Measurements from ENCODE around the gene ACO2. TPM values are rescaled to one million over a fixed set of nuclear protein-coding genes. Genes with fewer than 3 reads are reported as not detected.

The ACO2 gene
- total RNA-seq, 1 donor from 2014 or later = 83.5 TPM

DNA sequence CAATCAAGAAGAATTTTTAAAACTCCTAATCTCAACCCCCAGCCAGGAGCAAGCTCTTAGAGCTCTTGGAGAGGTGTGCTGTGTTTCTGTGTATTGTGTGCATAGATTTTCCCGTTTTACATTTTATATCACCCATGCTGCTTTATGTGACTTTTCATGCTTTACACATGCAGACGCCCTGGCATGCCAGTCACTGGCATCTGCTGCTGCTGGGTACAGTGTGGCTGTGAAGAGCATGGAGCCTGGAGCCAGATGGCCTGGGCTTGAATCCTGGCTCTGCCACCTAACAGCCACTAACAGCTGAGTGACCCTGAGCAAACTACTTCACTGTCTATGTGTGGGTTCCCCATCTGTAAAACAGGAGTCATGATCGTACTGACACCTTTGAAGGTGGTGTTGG, 52.2 kb downstream of the ACO2 start:
- peaks cover 21% of the 10 kb centered on the region for H3K36me3 Mint-ChIP-seq (ENCODE audit: low read depth, unreplicated experiment)
- H3K27ac Mint-ChIP-seq (ENCODE audit: unreplicated experiment) = no peak overlapping the region
- no peaks in the 10 kb centered on the region for H3K4me1 Mint-ChIP-seq (ENCODE audit: unreplicated experiment)
- no peak for DNase-seq (ENCODE audit: low spot score)
- TF ChIP-seq, protein P1, sequence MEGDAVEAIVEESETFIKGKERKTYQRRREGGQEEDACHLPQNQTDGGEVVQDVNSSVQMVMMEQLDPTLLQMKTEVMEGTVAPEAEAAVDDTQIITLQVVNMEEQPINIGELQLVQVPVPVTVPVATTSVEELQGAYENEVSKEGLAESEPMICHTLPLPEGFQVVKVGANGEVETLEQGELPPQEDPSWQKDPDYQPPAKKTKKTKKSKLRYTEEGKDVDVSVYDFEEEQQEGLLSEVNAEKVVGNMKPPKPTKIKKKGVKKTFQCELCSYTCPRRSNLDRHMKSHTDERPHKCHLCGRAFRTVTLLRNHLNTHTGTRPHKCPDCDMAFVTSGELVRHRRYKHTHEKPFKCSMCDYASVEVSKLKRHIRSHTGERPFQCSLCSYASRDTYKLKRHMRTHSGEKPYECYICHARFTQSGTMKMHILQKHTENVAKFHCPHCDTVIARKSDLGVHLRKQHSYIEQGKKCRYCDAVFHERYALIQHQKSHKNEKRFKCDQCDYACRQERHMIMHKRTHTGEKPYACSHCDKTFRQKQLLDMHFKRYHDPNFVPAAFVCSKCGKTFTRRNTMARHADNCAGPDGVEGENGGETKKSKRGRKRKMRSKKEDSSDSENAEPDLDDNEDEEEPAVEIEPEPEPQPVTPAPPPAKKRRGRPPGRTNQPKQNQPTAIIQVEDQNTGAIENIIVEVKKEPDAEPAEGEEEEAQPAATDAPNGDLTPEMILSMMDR (IDR thresholded peaks at IDR 0.05; ENCODE audit: unreplicated experiment) = no peak
- no peaks in the 10 kb centered on the region for H3K9me3 Mint-ChIP-seq (ENCODE audit: unreplicated experiment)
- H3K27me3 Mint-ChIP-seq (ENCODE audit: unreplicated experiment) = no peaks in the 10 kb centered on the region
- H3K4me3 Mint-ChIP-seq (ENCODE audit: unreplicated experiment) = no peak overlapping the region

DNA sequence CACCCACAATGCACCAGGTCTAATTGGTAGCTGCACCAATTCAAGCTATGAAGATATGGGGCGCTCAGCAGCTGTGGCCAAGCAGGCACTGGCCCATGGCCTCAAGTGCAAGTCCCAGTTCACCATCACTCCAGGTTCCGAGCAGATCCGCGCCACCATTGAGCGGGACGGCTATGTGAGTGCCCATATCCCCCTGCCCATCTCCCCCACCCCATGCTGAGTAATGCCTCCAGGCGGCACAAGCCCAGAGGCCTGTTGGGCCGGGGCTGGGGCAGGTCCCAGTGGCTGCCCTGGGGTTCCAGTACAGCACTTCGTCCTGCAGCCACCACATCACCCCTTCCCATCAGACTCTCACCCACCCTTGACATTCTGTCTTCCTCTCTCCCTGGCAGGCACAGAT, 53.9 kb downstream of the ACO2 start:
- TF ChIP-seq, protein P1 (IDR thresholded peaks at IDR 0.05; ENCODE audit: unreplicated experiment) = no peak

DNA sequence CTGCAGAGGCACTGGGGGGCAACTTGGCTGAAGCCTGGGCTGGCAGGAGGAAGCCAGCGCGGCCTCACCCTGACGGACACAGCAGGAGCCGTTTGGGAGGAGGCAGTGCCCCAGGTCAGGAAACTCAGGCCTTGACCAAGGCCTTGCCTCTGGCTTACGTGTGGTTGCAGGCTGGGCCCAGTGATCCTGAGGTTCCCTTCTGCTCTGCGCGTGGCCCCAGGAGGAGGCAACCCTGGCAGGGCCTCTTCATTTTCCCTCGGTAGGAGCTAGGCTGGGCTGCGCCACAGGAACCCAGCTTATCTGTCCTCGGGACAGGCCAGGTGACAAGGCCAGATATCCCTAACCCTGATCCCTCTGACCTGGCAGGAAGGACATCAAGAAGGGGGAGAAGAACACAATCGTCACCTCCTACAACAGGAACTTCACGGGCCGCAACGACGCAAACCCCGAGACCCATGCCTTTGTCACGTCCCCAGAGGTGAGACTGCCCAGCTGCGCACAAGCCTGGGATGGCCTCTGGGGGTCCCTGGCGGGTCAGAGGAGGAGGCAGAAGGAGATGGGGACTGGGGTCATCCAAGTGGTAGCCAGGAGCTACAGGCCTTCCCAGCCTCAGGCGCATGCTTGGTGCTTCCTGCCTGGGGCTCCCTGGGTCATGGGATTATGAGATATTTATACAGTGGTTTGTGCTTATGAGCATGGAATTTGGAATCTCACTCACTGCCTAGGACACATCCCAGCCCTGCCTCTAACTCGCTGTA, 54.7 kb downstream of the ACO2 start:
- no peak overlapping the region for H3K4me3 Mint-ChIP-seq (ENCODE audit: unreplicated experiment)
- peaks cover 2% of the 10 kb centered on the region for H3K27me3 Mint-ChIP-seq (ENCODE audit: unreplicated experiment)
- H3K4me1 Mint-ChIP-seq (ENCODE audit: unreplicated experiment) = no peaks in the 10 kb centered on the region
- no peaks in the 10 kb centered on the region for H3K9me3 Mint-ChIP-seq (ENCODE audit: unreplicated experiment)
- no peak for DNase-seq (ENCODE audit: low spot score)
- TF ChIP-seq, protein P1 (IDR thresholded peaks at IDR 0.05; ENCODE audit: unreplicated experiment) = no peak
- peak overlapping the region; percentile 48 for H3K27ac Mint-ChIP-seq (ENCODE audit: unreplicated experiment)
- peaks cover 24% of the 10 kb centered on the region for H3K36me3 Mint-ChIP-seq (ENCODE audit: low read depth, unreplicated experiment)

More for the DNA sequence above, 53.9 kb downstream of the ACO2 start:
- peaks cover 25% of the 10 kb centered on the region for H3K36me3 Mint-ChIP-seq (ENCODE audit: low read depth, unreplicated experiment)
- no peaks in the 10 kb centered on the region for H3K4me1 Mint-ChIP-seq (ENCODE audit: unreplicated experiment)
- peak overlapping the region; percentile 70 for H3K27ac Mint-ChIP-seq (ENCODE audit: unreplicated experiment)
- no peak overlapping the region for H3K4me3 Mint-ChIP-seq (ENCODE audit: unreplicated experiment)
- H3K9me3 Mint-ChIP-seq (ENCODE audit: unreplicated experiment) = no peaks in the 10 kb centered on the region
- DNase-seq (ENCODE audit: low spot score) = no peak
- peaks cover 2% of the 10 kb centered on the region for H3K27me3 Mint-ChIP-seq (ENCODE audit: unreplicated experiment)

DNA sequence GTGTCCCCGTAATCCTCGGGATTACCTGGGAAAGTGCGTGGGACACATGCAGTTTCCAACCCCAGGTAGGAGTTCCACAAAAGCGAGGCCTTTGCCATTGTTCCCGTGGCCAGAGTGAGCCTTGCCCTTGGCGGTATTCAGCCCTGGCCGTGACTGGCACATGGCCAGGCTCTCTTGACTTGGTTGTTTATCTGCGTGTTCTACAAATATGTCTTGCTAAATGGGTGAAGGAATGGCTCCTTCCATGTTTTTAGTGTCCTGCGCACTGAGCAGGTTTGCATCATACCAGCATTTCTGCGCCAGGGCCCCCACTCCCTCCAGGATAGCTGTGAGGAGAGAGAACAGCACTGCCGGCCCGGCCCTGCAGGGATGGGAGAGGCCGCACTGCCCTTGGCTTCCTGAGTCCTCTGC, 55.3 kb downstream of the ACO2 start:
- no peak overlapping the region for H3K4me3 Mint-ChIP-seq (ENCODE audit: unreplicated experiment)

More for the DNA sequence above, 55.3 kb downstream of the ACO2 start:
- Mint-ChIP-seq H3K9me3 (ENCODE audit: unreplicated experiment) (no peaks in the 10 kb centered on the region), H3K27me3 (ENCODE audit: unreplicated experiment) (peaks cover 2% of the 10 kb centered on the region), H3K27ac (ENCODE audit: unreplicated experiment) (peak overlapping the region; percentile 48), H3K4me1 (ENCODE audit: unreplicated experiment) (no peaks in the 10 kb centered on the region), H3K36me3 (ENCODE audit: low read depth, unreplicated experiment) (peaks cover 27% of the 10 kb centered on the region)
- no peak for DNase-seq (ENCODE audit: low spot score)
- TF ChIP-seq, protein P1 (IDR thresholded peaks at IDR 0.05; ENCODE audit: unreplicated experiment) = no peak

Data from endothelial cell (in vitro differentiated cells).